ENCODE measurements around the gene HSD17B1. TPM values are rescaled to one million over a fixed set of nuclear protein-coding genes. Genes with fewer than 3 reads are reported as not detected.

Gene HSD17B1
- total RNA-seq, 2 donors from 2014 or later = 0.88 to 1.7 TPM

GRCh38 chr17:42535155-42536047 is 17.3 kb upstream of the HSD17B1 start:
- Histone ChIP-seq H3K4me1 (peaks cover 4% of the 10 kb centered on the region), H3K27me3 (no peaks in the 10 kb centered on the region), H3K9me3 (no peaks in the 10 kb centered on the region), H3K9ac (ENCODE audit: low read depth in 2 of 2, low read length in 2 of 2) (peak overlapping the region; percentile 78 to 82), H3K4me3 (peak overlapping the region; percentile 67), H3K27ac (peak overlapping the region; percentile 66), H3K36me3 (no peaks in the 10 kb centered on the region)
- intact Hi-C loops (cut with DNase I) = no loop called here
- TF ChIP-seq, protein P1, sequence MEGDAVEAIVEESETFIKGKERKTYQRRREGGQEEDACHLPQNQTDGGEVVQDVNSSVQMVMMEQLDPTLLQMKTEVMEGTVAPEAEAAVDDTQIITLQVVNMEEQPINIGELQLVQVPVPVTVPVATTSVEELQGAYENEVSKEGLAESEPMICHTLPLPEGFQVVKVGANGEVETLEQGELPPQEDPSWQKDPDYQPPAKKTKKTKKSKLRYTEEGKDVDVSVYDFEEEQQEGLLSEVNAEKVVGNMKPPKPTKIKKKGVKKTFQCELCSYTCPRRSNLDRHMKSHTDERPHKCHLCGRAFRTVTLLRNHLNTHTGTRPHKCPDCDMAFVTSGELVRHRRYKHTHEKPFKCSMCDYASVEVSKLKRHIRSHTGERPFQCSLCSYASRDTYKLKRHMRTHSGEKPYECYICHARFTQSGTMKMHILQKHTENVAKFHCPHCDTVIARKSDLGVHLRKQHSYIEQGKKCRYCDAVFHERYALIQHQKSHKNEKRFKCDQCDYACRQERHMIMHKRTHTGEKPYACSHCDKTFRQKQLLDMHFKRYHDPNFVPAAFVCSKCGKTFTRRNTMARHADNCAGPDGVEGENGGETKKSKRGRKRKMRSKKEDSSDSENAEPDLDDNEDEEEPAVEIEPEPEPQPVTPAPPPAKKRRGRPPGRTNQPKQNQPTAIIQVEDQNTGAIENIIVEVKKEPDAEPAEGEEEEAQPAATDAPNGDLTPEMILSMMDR (IDR thresholded peaks at IDR 0.05) = no peak
- no peak for DNase-seq

- intact Hi-C loops (cut with DNase I) = no loop called here
- peak within 1 kb of the TSS; percentile 67 for H3K4me3 ChIP-seq
- TF ChIP-seq, protein P1 (IDR thresholded peaks at IDR 0.05) = no peak
- no peaks in the 10 kb centered on the region for H3K27me3 ChIP-seq
- H3K9ac ChIP-seq (ENCODE audit: low read depth in 2 of 2, low read length in 2 of 2) = peak within 1 kb of the TSS; percentile 82 to 89
- peak; percentile 98 for DNase-seq
- peak within 1 kb of the TSS; percentile 66 for H3K27ac ChIP-seq
- H3K36me3 ChIP-seq = no peaks in the 10 kb centered on the region
- H3K4me1 ChIP-seq = peaks cover 7% of the 10 kb centered on the region
- no peaks in the 10 kb centered on the region for H3K9me3 ChIP-seq
Observed at GRCh38 chr17:42536048-42536371, 16.7 kb upstream of the HSD17B1 start, which contains the start of gene NAGLU. TSS of gene NAGLU (plus strand) at chr17:42536241. CDS start at chr17:42536273, 32 bp downstream.

DNA sequence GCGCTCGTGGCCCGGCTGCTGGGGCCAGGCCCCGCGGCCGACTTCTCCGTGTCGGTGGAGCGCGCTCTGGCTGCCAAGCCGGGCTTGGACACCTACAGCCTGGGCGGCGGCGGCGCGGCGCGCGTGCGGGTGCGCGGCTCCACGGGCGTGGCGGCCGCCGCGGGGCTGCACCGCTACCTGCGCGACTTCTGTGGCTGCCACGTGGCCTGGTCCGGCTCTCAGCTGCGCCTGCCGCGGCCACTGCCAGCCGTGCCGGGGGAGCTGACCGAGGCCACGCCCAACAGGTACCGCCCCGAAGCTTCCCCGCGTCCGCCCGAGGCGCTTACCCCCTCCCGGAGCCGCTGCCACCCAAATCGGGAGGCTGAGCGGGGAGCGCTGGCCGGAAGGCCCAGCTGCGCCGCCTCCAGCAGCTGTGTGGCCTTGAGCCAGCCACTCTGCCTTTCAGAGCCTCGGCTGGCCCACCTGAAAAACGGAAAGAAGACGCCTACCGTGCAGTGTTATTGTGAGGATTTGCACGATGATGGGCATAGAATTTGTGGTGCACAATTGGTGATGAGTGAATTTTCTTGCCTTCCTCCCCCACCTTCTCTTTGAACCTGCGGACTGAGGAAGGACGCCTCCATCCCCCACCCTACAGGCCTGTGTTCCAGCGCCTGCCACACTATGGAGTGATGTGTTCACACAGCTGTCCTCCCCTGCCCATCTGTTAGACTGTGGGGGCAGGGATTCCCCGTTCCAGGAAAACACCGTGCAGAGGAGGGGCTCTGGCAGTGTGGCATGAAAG is 16.2 kb upstream of the HSD17B1 start:
- peak overlapping the region; percentile 67 for H3K4me3 ChIP-seq
- H3K27ac ChIP-seq = peak overlapping the region; percentile 66
- intact Hi-C loops (cut with DNase I) = no loop called here
- H3K36me3 ChIP-seq = no peaks in the 10 kb centered on the region
- TF ChIP-seq, protein P1 (IDR thresholded peaks at IDR 0.05) = no peak
- no peaks in the 10 kb centered on the region for H3K9me3 ChIP-seq
- H3K4me1 ChIP-seq = peaks cover 10% of the 10 kb centered on the region
- DNase-seq = peak; percentile 90
- no peaks in the 10 kb centered on the region for H3K27me3 ChIP-seq
- H3K9ac ChIP-seq (ENCODE audit: low read depth in 2 of 2, low read length in 2 of 2) = peak overlapping the region; percentile 82 to 89

GRCh38 chr17:42537156-42537805 is 15.4 kb upstream of the HSD17B1 start:
- no peaks in the 10 kb centered on the region for H3K9me3 ChIP-seq
- TF ChIP-seq, protein P1 (IDR thresholded peaks at IDR 0.05) = no peak
- peak overlapping the region; percentile 67 for H3K4me3 ChIP-seq
- H3K27ac ChIP-seq = peak overlapping the region; percentile 66
- no peak for DNase-seq
- H3K4me1 ChIP-seq = peaks cover 17% of the 10 kb centered on the region
- no peaks in the 10 kb centered on the region for H3K36me3 ChIP-seq
- no peaks in the 10 kb centered on the region for H3K27me3 ChIP-seq
- peak overlapping the region; percentile 82 to 89 for H3K9ac ChIP-seq (ENCODE audit: low read depth in 2 of 2, low read length in 2 of 2)
- intact Hi-C loops (cut with DNase I) = no loop called here

GRCh38 chr17:42537826-42538451 is 14.8 kb upstream of the HSD17B1 start:
- no peak for DNase-seq
- Histone ChIP-seq H3K36me3 (no peaks in the 10 kb centered on the region), H3K27me3 (no peaks in the 10 kb centered on the region), H3K27ac (no peak overlapping the region), H3K4me3 (no peak overlapping the region), H3K9me3 (no peaks in the 10 kb centered on the region), H3K4me1 (peaks cover 18% of the 10 kb centered on the region), H3K9ac (ENCODE audit: low read depth in 2 of 2, low read length in 2 of 2) (no peak overlapping the region)
- intact Hi-C loops (cut with DNase I) = no loop called here
- TF ChIP-seq, protein P1 (IDR thresholded peaks at IDR 0.05) = no peak

Measured in colonic mucosa (tissue), 4 donors.